ENCODE data around the gene ZNF385B. TPM values are rescaled to one million over a fixed set of nuclear protein-coding genes. Genes with fewer than 3 reads are reported as not detected.
A peak's percentile ranks its signal among the peaks of the same experiment; 100 is the strongest.

The ZNF385B gene
- 0.11 to 0.20 TPM in 2 of 3 replicates, not detected in the other for total RNA-seq

DNA sequence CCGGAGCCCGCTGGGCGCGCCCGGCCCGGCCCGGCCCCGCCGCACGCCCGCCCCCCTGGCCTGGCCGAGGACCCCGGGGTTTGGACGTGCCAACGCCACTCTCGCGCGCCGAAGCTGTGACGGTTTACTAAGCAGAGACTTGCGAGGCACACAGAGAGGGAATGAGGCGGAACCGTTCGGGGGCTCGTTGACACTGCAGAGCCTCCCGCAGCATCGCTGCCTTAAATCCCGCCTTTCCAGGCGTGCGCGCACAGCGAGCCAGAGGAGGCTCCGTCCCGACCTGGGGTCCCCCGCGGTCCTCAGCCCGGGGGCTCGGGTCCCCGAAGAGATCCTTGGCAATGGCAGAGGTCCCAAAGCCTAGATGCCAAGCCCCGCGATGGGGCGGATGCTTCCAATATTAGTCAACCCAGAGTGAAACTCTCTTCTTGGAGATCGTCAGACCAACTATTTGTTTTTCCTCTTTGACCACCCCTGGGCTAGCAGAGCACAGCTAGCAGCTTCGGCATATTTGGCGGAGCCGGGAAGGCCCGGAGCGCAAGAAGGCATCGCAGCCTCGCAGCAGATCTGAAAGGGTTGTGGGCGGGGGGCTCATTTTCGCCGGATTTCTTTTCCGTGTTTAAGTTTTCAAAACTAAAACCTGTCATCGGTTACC lies at the start of gene ZNF385B:
TSS of gene ZNF385B (minus strand) at position 197 of the 652 bp plus-strand sequence.
- Mint-ChIP-seq H3K9me3 (no peaks in the 10 kb centered on the region), H3K36me3 (no peaks in the 10 kb centered on the region), H3K4me1 (peaks cover 14% of the 10 kb centered on the region), H3K27me3 (ENCODE audit: low read depth) (peaks cover 91% of the 10 kb centered on the region), H3K4me3 (peak within 1 kb of the TSS; percentile 68), H3K27ac (no peak within 1 kb of the TSS)
- DNase-seq (ENCODE audit: low spot score in 2 of 2, unreplicated experiment in 2 of 2): peak; percentile 22 to 47
- TF ChIP-seq, protein P1, sequence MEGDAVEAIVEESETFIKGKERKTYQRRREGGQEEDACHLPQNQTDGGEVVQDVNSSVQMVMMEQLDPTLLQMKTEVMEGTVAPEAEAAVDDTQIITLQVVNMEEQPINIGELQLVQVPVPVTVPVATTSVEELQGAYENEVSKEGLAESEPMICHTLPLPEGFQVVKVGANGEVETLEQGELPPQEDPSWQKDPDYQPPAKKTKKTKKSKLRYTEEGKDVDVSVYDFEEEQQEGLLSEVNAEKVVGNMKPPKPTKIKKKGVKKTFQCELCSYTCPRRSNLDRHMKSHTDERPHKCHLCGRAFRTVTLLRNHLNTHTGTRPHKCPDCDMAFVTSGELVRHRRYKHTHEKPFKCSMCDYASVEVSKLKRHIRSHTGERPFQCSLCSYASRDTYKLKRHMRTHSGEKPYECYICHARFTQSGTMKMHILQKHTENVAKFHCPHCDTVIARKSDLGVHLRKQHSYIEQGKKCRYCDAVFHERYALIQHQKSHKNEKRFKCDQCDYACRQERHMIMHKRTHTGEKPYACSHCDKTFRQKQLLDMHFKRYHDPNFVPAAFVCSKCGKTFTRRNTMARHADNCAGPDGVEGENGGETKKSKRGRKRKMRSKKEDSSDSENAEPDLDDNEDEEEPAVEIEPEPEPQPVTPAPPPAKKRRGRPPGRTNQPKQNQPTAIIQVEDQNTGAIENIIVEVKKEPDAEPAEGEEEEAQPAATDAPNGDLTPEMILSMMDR (IDR thresholded peaks at IDR 0.05; ENCODE audit: unreplicated experiment): no peak

DNA sequence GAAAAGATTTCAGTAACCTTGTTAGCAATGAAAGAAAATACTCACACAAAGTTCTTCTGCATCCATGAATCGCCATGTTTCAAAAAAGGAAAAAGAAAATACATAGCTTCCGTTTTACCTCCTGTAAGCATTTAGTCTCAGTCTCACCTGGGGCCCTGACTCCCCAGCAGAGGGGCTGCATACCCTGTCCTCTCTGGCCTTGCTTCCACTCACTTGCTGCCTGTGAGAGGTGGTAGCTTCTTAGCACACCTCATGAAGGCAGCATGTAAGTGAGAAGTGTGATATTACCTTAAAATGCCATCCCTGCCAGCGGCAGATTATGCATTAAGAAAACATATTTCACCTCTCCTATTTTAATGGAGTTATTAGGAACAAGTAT lies 49.3 kb upstream of the ZNF385B start:
- Mint-ChIP-seq H3K27me3 (ENCODE audit: low read depth) (peaks cover 1% of the 10 kb centered on the region), H3K27ac (no peak overlapping the region), H3K36me3 (no peaks in the 10 kb centered on the region), H3K4me1 (no peaks in the 10 kb centered on the region), H3K9me3 (no peaks in the 10 kb centered on the region), H3K4me3 (no peak overlapping the region)
- TF ChIP-seq, protein P1 (IDR thresholded peaks at IDR 0.05; ENCODE audit: unreplicated experiment): no peak
- no peak for DNase-seq (ENCODE audit: low spot score in 2 of 2, unreplicated experiment in 2 of 2)

- DNase-seq (ENCODE audit: low spot score in 2 of 2, unreplicated experiment in 2 of 2): no peak
- Mint-ChIP-seq H3K27ac (no peak overlapping the region), H3K4me3 (no peak overlapping the region), H3K27me3 (ENCODE audit: low read depth) (peaks cover 4% of the 10 kb centered on the region), H3K9me3 (no peaks in the 10 kb centered on the region), H3K4me1 (no peaks in the 10 kb centered on the region), H3K36me3 (no peaks in the 10 kb centered on the region)
- TF ChIP-seq, protein P1 (IDR thresholded peaks at IDR 0.05; ENCODE audit: unreplicated experiment): no peak
Measured at GRCh38 chr2:179909845-179910734, 48.7 kb upstream of the ZNF385B start.

DNA sequence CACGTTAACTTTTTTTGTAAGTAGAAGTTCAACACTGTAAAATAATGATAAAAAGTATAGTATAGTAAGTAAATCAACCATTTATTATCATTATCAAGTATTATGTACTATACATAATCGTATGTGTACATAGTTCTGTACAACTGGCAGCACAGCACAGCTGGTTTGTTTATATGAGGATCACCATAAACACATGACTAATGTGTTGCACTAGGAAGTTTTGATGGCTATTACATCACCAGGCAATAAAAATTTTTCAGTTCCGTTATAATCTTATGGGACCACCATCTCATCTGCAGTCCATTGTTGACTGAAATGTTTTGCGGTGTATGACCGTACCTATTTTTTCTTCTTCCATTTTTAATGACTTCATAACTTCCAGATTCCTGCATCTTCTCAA lies 39.2 kb upstream of the ZNF385B start:
- no peaks in the 10 kb centered on the region for H3K36me3 Mint-ChIP-seq
- peaks cover 3% of the 10 kb centered on the region for H3K27me3 Mint-ChIP-seq (ENCODE audit: low read depth)
- H3K27ac Mint-ChIP-seq: no peak overlapping the region
- H3K4me1 Mint-ChIP-seq: no peaks in the 10 kb centered on the region
- H3K9me3 Mint-ChIP-seq: peaks cover 12% of the 10 kb centered on the region
- no peak overlapping the region for H3K4me3 Mint-ChIP-seq
- DNase-seq (ENCODE audit: low spot score in 2 of 2, unreplicated experiment in 2 of 2): no peak
- TF ChIP-seq, protein P1 (IDR thresholded peaks at IDR 0.05; ENCODE audit: unreplicated experiment): no peak

DNA sequence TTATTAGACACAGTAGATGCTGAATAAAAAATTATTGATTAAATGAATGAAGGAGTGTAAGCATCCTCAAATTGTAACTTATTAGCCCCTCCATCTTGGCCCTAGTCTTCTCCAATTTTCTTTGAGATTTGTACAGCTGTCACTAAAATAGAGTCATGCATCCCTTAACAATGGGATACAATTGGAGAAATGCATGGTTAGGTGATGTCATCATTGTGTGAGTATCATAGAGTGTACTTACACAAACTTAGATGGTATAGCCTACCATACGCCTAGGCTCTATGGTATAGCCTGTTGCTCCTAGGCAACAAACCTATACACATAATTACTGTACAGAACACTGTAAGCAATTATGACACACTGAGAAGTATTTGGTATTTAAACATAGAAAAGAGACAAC lies 38.3 kb upstream of the ZNF385B start:
- no peak overlapping the region for H3K4me3 Mint-ChIP-seq
- H3K4me1 Mint-ChIP-seq: no peaks in the 10 kb centered on the region
- DNase-seq (ENCODE audit: low spot score in 2 of 2, unreplicated experiment in 2 of 2): no peak
- H3K27me3 Mint-ChIP-seq (ENCODE audit: low read depth): peaks cover 6% of the 10 kb centered on the region
- no peak overlapping the region for H3K27ac Mint-ChIP-seq
- TF ChIP-seq, protein P1 (IDR thresholded peaks at IDR 0.05; ENCODE audit: unreplicated experiment): no peak
- peaks cover 12% of the 10 kb centered on the region for H3K9me3 Mint-ChIP-seq
- no peaks in the 10 kb centered on the region for H3K36me3 Mint-ChIP-seq
